ENCODE results near the gene PCDHGA3. TPM values are rescaled to one million over a fixed set of nuclear protein-coding genes. Genes with fewer than 3 reads are reported as not detected.
"Not testable (repeated sequence)": the region's sequence is repeated elsewhere in the genome, so short reads cannot be mapped to it uniquely, and the experiment has no call there.

The PCDHGA3 gene
- polyA plus RNA-seq, 1 donor (not counting 4 experiments of a cell fraction or from before 2014, with no cell fraction given) = 0.03 TPM

DNA sequence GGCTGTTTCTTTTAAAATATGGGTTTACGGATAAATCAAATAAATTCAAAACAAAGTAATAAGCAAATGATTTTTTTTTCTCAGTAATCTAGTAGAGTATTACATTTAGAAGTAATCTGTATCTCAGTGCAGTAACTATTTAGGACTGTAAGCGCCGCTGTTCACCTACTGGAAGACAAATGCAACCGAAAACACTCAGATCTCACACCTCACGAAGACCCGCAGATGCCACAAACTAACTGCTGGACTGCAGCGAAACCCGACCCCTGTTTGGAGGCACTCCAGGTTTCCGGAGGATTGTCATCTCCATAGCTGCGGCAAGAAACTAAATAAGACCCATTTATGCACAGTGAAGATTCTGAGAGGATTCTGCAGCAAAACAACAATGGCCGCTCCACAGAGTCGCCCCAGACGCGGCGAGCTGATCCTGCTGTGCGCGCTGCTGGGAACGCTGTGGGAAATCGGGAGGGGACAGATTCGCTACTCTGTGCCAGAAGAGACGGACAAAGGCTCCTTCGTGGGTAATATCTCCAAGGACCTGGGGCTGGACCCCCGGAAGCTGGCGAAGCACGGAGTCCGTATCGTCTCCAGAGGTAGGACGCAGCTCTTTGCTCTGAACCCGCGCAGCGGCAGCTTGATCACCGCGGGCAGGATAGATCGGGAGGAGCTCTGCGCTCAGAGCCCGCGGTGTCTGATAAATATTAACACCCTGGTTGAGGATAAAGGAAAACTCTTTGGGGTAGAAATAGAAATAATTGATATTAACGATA lies 49.0 kb downstream of the PCDHGA3 start, which contains the start of gene PCDHGA8:
PCDHGA8 (plus strand) TSS at position 205 of the 770 bp plus-strand sequence; CDS start at position 386, 181 bp downstream.
- peaks cover 29% of the 10 kb centered on the region for H3K9me3 ChIP-seq (ENCODE audit: control insufficient read depth, low read depth, low read length)
- H3K4me3 ChIP-seq (ENCODE audit: control insufficient read depth in 2 of 3, extremely low read depth in 1 of 3, insufficient read depth in 2 of 3, low read depth in 1 of 3, low read length in 3 of 3) = no peak within 1 kb of the TSS
- H3K9me1 ChIP-seq (ENCODE audit: control insufficient read depth, extremely low read depth, insufficient read depth, low read length) = no peaks in the 10 kb centered on the region
- no peaks in the 10 kb centered on the region for H3K36me3 ChIP-seq (ENCODE audit: control insufficient read depth in 2 of 2, extremely low read depth in 1 of 2, insufficient read depth in 2 of 2, low read length in 2 of 2)
- H3K27me3 ChIP-seq (ENCODE audit: control insufficient read depth, extremely low read depth, insufficient read depth, low read length) = peaks cover 11% of the 10 kb centered on the region
- FAIRE-seq (no peak), DNase-seq (ENCODE audit: low read depth, low spot score) (no peak)
- no peaks in the 10 kb centered on the region for H3K79me2 ChIP-seq (ENCODE audit: control insufficient read depth, insufficient read depth, low read length)
- H2AFZ ChIP-seq (ENCODE audit: control insufficient read depth, low read length) = no peak within 1 kb of the TSS
- dilution Hi-C loops (cut with MboI; ENCODE audit: extremely low pct_ligation_motif_present, low sequenced_read_pairs) = no loop called here
- no peaks in the 10 kb centered on the region for H4K20me1 ChIP-seq (ENCODE audit: control insufficient read depth, extremely low read depth, insufficient read depth, low read length)
- H3K9ac ChIP-seq (ENCODE audit: control insufficient read depth, extremely low read depth, insufficient read depth, low read length) = no peak within 1 kb of the TSS
- no peak for TF ChIP-seq EZH2 (IDR thresholded peaks at IDR 0.05; ENCODE audit: low read length)
- TF ChIP-seq, protein P1, sequence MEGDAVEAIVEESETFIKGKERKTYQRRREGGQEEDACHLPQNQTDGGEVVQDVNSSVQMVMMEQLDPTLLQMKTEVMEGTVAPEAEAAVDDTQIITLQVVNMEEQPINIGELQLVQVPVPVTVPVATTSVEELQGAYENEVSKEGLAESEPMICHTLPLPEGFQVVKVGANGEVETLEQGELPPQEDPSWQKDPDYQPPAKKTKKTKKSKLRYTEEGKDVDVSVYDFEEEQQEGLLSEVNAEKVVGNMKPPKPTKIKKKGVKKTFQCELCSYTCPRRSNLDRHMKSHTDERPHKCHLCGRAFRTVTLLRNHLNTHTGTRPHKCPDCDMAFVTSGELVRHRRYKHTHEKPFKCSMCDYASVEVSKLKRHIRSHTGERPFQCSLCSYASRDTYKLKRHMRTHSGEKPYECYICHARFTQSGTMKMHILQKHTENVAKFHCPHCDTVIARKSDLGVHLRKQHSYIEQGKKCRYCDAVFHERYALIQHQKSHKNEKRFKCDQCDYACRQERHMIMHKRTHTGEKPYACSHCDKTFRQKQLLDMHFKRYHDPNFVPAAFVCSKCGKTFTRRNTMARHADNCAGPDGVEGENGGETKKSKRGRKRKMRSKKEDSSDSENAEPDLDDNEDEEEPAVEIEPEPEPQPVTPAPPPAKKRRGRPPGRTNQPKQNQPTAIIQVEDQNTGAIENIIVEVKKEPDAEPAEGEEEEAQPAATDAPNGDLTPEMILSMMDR (optimal IDR thresholded peaks at IDR 0.05 in 1 of 3, IDR thresholded peaks at IDR 0.05 in 1 of 3, conservative IDR thresholded peaks at IDR 0.05 in 1 of 3; ENCODE audit: extremely low read depth in 1 of 3, insufficient read depth in 2 of 3, low read length in 3 of 3) = peak in 1 of 3 experiments; percentile 4
- H3K27ac ChIP-seq (ENCODE audit: control insufficient read depth, insufficient read depth, low read length) = no peak within 1 kb of the TSS
- H3K4me1 ChIP-seq (ENCODE audit: control insufficient read depth, extremely low read depth, insufficient read depth, low read length) = no peaks in the 10 kb centered on the region
- no peak within 1 kb of the TSS for H3K4me2 ChIP-seq (ENCODE audit: control insufficient read depth, extremely low read depth, insufficient read depth, low read depth, low read length)

DNA sequence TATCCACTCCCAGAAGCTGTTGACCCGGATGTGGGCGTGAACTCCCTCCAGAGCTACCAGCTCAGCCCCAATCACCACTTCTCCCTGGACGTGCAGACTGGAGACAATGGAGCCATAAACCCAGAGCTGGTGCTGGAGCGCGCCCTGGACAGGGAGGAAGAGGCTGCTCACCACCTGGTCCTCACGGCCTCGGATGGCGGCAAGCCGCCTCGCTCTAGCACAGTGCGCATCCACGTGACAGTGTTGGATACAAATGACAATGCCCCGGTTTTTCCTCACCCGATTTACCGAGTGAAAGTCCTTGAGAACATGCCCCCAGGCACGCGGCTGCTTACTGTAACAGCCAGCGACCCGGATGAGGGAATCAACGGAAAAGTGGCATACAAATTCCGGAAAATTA lies 49.6 kb downstream of the PCDHGA3 start:
- Histone ChIP-seq H2AFZ (ENCODE audit: control insufficient read depth, low read length) (no peak overlapping the region), H3K9me1 (ENCODE audit: control insufficient read depth, extremely low read depth, insufficient read depth, low read length) (no peaks in the 10 kb centered on the region), H3K79me2 (ENCODE audit: control insufficient read depth, insufficient read depth, low read length) (no peaks in the 10 kb centered on the region), H3K9ac (ENCODE audit: control insufficient read depth, extremely low read depth, insufficient read depth, low read length) (no peak overlapping the region), H3K4me1 (ENCODE audit: control insufficient read depth, extremely low read depth, insufficient read depth, low read length) (no peaks in the 10 kb centered on the region), H3K36me3 (ENCODE audit: control insufficient read depth in 2 of 2, extremely low read depth in 1 of 2, insufficient read depth in 2 of 2, low read length in 2 of 2) (no peaks in the 10 kb centered on the region), H3K9me3 (ENCODE audit: control insufficient read depth, low read depth, low read length) (peaks cover 29% of the 10 kb centered on the region), H4K20me1 (ENCODE audit: control insufficient read depth, extremely low read depth, insufficient read depth, low read length) (no peaks in the 10 kb centered on the region), H3K4me2 (ENCODE audit: control insufficient read depth, extremely low read depth, insufficient read depth, low read depth, low read length) (no peak overlapping the region), H3K27me3 (ENCODE audit: control insufficient read depth, extremely low read depth, insufficient read depth, low read length) (peaks cover 11% of the 10 kb centered on the region), H3K4me3 (ENCODE audit: control insufficient read depth in 2 of 3, extremely low read depth in 1 of 3, insufficient read depth in 2 of 3, low read depth in 1 of 3, low read length in 3 of 3) (no peak overlapping the region), H3K27ac (ENCODE audit: control insufficient read depth, insufficient read depth, low read length) (no peak overlapping the region)
- TF ChIP-seq EZH2 (IDR thresholded peaks at IDR 0.05; ENCODE audit: low read length) = no peak
- TF ChIP-seq, protein P1 (optimal IDR thresholded peaks at IDR 0.05 in 1 of 3, IDR thresholded peaks at IDR 0.05 in 1 of 3, conservative IDR thresholded peaks at IDR 0.05 in 1 of 3; ENCODE audit: extremely low read depth in 1 of 3, insufficient read depth in 2 of 3, low read length in 3 of 3) = no peak
- DNase-seq (ENCODE audit: low read depth, low spot score) (no peak), FAIRE-seq (no peak)
- dilution Hi-C loops (cut with MboI; ENCODE audit: extremely low pct_ligation_motif_present, low sequenced_read_pairs) = no loop called here

DNA sequence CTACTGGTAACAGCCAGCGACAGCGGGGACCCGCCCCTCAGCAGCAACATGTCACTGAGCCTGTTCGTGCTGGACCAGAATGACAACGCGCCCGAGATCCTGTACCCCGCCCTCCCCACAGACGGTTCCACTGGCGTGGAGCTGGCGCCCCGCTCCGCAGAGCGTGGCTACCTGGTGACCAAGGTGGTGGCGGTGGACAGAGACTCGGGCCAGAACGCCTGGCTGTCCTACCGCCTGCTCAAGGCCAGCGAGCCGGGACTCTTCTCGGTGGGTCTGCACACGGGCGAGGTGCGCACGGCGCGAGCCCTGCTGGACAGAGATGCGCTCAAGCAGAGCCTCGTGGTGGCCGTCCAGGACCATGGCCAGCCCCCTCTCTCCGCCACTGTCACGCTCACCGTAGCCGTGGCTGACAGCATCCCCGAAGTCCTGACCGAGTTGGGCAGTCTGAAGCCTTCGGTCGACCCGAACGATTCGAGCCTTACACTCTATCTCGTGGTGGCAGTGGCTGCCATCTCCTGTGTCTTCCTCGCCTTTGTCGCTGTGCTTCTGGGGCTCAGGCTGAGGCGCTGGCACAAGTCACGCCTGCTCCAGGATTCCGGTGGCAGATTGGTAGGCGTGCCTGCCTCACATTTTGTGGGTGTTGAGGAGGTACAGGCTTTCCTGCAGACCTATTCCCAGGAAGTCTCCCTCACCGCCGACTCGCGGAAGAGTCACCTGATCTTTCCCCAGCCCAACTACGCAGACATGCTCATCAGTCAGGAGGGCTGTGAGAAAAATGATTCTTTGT lies 51.0 kb downstream of the PCDHGA3 start:
- H3K27me3 ChIP-seq (ENCODE audit: control insufficient read depth, extremely low read depth, insufficient read depth, low read length); H3K36me3 ChIP-seq (ENCODE audit: control insufficient read depth in 2 of 2, extremely low read depth in 1 of 2, insufficient read depth in 2 of 2, low read length in 2 of 2); H3K4me1 ChIP-seq (ENCODE audit: control insufficient read depth, extremely low read depth, insufficient read depth, low read length); H3K79me2 ChIP-seq (ENCODE audit: control insufficient read depth, insufficient read depth, low read length); H3K9ac ChIP-seq (ENCODE audit: control insufficient read depth, extremely low read depth, insufficient read depth, low read length); H3K27ac ChIP-seq (ENCODE audit: control insufficient read depth, insufficient read depth, low read length); H4K20me1 ChIP-seq (ENCODE audit: control insufficient read depth, extremely low read depth, insufficient read depth, low read length); dilution Hi-C loops (cut with MboI; ENCODE audit: extremely low pct_ligation_motif_present, low sequenced_read_pairs); H3K4me3 ChIP-seq (ENCODE audit: control insufficient read depth in 2 of 3, extremely low read depth in 1 of 3, insufficient read depth in 2 of 3, low read depth in 1 of 3, low read length in 3 of 3); H3K4me2 ChIP-seq (ENCODE audit: control insufficient read depth, extremely low read depth, insufficient read depth, low read depth, low read length); H2AFZ ChIP-seq (ENCODE audit: control insufficient read depth, low read length); FAIRE-seq; H3K9me1 ChIP-seq (ENCODE audit: control insufficient read depth, extremely low read depth, insufficient read depth, low read length); DNase-seq (ENCODE audit: low read depth, low spot score): not testable (repeated sequence)
- peaks cover 28% of the 10 kb centered on the region for H3K9me3 ChIP-seq (ENCODE audit: control insufficient read depth, low read depth, low read length)
